ENCODE data around the gene MAP3K13.

The MAP3K13 gene

GRCh38 chr3:185498503-185499396, 135.8 kb downstream of the MAP3K13 start, which contains the start of gene TMEM41A:
TMEM41A (minus strand) TSS chr3:185499035; CDS start chr3:185498961, 74 bp downstream.
- H3K4me1 ChIP-seq (ENCODE audit: control insufficient read depth in 1 of 2, insufficient read depth in 2 of 2, low read length in 2 of 2), result peaks cover 8 to 17% of the 10 kb centered on the region in 2 donors
- no peaks in the 10 kb centered on the region for H3K9me3 ChIP-seq (ENCODE audit: control insufficient read depth in 1 of 2, low read length in 2 of 2)
- no peaks in the 10 kb centered on the region for H3K27me3 ChIP-seq (ENCODE audit: low read depth, low read length)
- peaks cover 23 to 27% of the 10 kb centered on the region in 2 donors for H3K36me3 ChIP-seq (ENCODE audit: control insufficient read depth in 1 of 2, insufficient read depth in 2 of 2, low read length in 2 of 2)
- H3K4me3 ChIP-seq (ENCODE audit: low read depth in 1 of 2, low read length in 2 of 2), result peak within 1 kb of the TSS; percentile 81 to 99
- peak within 1 kb of the TSS; percentile 86 for H3K27ac ChIP-seq (ENCODE audit: low read length)

- Histone ChIP-seq H3K4me1 (ENCODE audit: control insufficient read depth in 1 of 2, insufficient read depth in 2 of 2, low read length in 2 of 2) (peaks cover 0 to under 1% of the 10 kb centered on the region in 2 donors), H3K27ac (ENCODE audit: low read length) (no peak overlapping the region)
Observed at GRCh38 chr3:185502987-185503386, 140.1 kb downstream of the MAP3K13 start.

GRCh38 chr3:185503521-185503920, 140.6 kb downstream of the MAP3K13 start:
- Histone ChIP-seq H3K4me3 (ENCODE audit: low read depth in 1 of 2, low read length in 2 of 2) (no peak overlapping the region), H3K27ac (ENCODE audit: low read length) (no peak overlapping the region), H3K9me3 (ENCODE audit: control insufficient read depth in 1 of 2, low read length in 2 of 2) (no peaks in the 10 kb centered on the region), H3K4me1 (ENCODE audit: control insufficient read depth in 1 of 2, insufficient read depth in 2 of 2, low read length in 2 of 2) (no peaks in the 10 kb centered on the region), H3K27me3 (ENCODE audit: low read depth, low read length) (no peaks in the 10 kb centered on the region), H3K36me3 (ENCODE audit: control insufficient read depth in 1 of 2, insufficient read depth in 2 of 2, low read length in 2 of 2) (no peaks in the 10 kb centered on the region)

More at GRCh38 chr3:185502987-185503386, 140.1 kb downstream of the MAP3K13 start:
- no peaks in the 10 kb centered on the region for H3K27me3 ChIP-seq (ENCODE audit: low read depth, low read length)
- H3K9me3 ChIP-seq (ENCODE audit: control insufficient read depth in 1 of 2, low read length in 2 of 2), result no peaks in the 10 kb centered on the region
- H3K4me3 ChIP-seq (ENCODE audit: low read depth in 1 of 2, low read length in 2 of 2), result no peak overlapping the region
- H3K36me3 ChIP-seq (ENCODE audit: control insufficient read depth in 1 of 2, insufficient read depth in 2 of 2, low read length in 2 of 2), result no peaks in the 10 kb centered on the region

- Histone ChIP-seq H3K4me1 (ENCODE audit: control insufficient read depth in 1 of 2, insufficient read depth in 2 of 2, low read length in 2 of 2) (no peaks in the 10 kb centered on the region), H3K27me3 (ENCODE audit: low read depth, low read length) (no peaks in the 10 kb centered on the region), H3K36me3 (ENCODE audit: control insufficient read depth in 1 of 2, insufficient read depth in 2 of 2, low read length in 2 of 2) (no peaks in the 10 kb centered on the region), H3K27ac (ENCODE audit: low read length) (no peak overlapping the region), H3K9me3 (ENCODE audit: control insufficient read depth in 1 of 2, low read length in 2 of 2) (no peaks in the 10 kb centered on the region), H3K4me3 (ENCODE audit: low read depth in 1 of 2, low read length in 2 of 2) (no peak overlapping the region)
Observed at GRCh38 chr3:185504636-185505035, 141.7 kb downstream of the MAP3K13 start.

- no peaks in the 10 kb centered on the region for H3K4me1 ChIP-seq (ENCODE audit: control insufficient read depth in 1 of 2, insufficient read depth in 2 of 2, low read length in 2 of 2)
- H3K36me3 ChIP-seq (ENCODE audit: control insufficient read depth in 1 of 2, insufficient read depth in 2 of 2, low read length in 2 of 2), result no peaks in the 10 kb centered on the region
- no peak overlapping the region for H3K4me3 ChIP-seq (ENCODE audit: low read depth in 1 of 2, low read length in 2 of 2)
- H3K27me3 ChIP-seq (ENCODE audit: low read depth, low read length), result no peaks in the 10 kb centered on the region
- H3K9me3 ChIP-seq (ENCODE audit: control insufficient read depth in 1 of 2, low read length in 2 of 2), result no peaks in the 10 kb centered on the region
- no peak overlapping the region for H3K27ac ChIP-seq (ENCODE audit: low read length)
Observed at GRCh38 chr3:185507883-185508282, 144.9 kb downstream of the MAP3K13 start.

- Histone ChIP-seq H3K27ac (ENCODE audit: low read length) (no peak overlapping the region), H3K4me3 (ENCODE audit: low read depth in 1 of 2, low read length in 2 of 2) (no peak overlapping the region), H3K36me3 (ENCODE audit: control insufficient read depth in 1 of 2, insufficient read depth in 2 of 2, low read length in 2 of 2) (no peaks in the 10 kb centered on the region), H3K4me1 (ENCODE audit: control insufficient read depth in 1 of 2, insufficient read depth in 2 of 2, low read length in 2 of 2) (no peaks in the 10 kb centered on the region), H3K9me3 (ENCODE audit: control insufficient read depth in 1 of 2, low read length in 2 of 2) (no peaks in the 10 kb centered on the region), H3K27me3 (ENCODE audit: low read depth, low read length) (no peaks in the 10 kb centered on the region)
Observed at GRCh38 chr3:185508335-185508991, 145.5 kb downstream of the MAP3K13 start.

GRCh38 chr3:185511711-185512110, 148.8 kb downstream of the MAP3K13 start:
- H3K27me3 ChIP-seq (ENCODE audit: low read depth, low read length), result no peaks in the 10 kb centered on the region
- no peak overlapping the region for H3K27ac ChIP-seq (ENCODE audit: low read length)
- H3K36me3 ChIP-seq (ENCODE audit: control insufficient read depth in 1 of 2, insufficient read depth in 2 of 2, low read length in 2 of 2), result no peaks in the 10 kb centered on the region
- H3K4me1 ChIP-seq (ENCODE audit: control insufficient read depth in 1 of 2, insufficient read depth in 2 of 2, low read length in 2 of 2), result no peaks in the 10 kb centered on the region
- H3K4me3 ChIP-seq (ENCODE audit: low read depth in 1 of 2, low read length in 2 of 2), result no peak overlapping the region
- H3K9me3 ChIP-seq (ENCODE audit: control insufficient read depth in 1 of 2, low read length in 2 of 2), result no peaks in the 10 kb centered on the region

- no peaks in the 10 kb centered on the region for H3K27me3 ChIP-seq (ENCODE audit: low read depth, low read length)
- H3K4me1 ChIP-seq (ENCODE audit: control insufficient read depth in 1 of 2, insufficient read depth in 2 of 2, low read length in 2 of 2), result no peaks in the 10 kb centered on the region
- no peak overlapping the region for H3K27ac ChIP-seq (ENCODE audit: low read length)
Observed at GRCh38 chr3:185517387-185518130, 154.6 kb downstream of the MAP3K13 start.

GRCh38 chr3:185519021-185519420, 156.1 kb downstream of the MAP3K13 start:
- Histone ChIP-seq H3K27me3 (ENCODE audit: low read depth, low read length) (no peaks in the 10 kb centered on the region), H3K27ac (ENCODE audit: low read length) (no peak overlapping the region), H3K9me3 (ENCODE audit: control insufficient read depth in 1 of 2, low read length in 2 of 2) (no peaks in the 10 kb centered on the region), H3K4me1 (ENCODE audit: control insufficient read depth in 1 of 2, insufficient read depth in 2 of 2, low read length in 2 of 2) (no peaks in the 10 kb centered on the region), H3K36me3 (ENCODE audit: control insufficient read depth in 1 of 2, insufficient read depth in 2 of 2, low read length in 2 of 2) (no peaks in the 10 kb centered on the region), H3K4me3 (ENCODE audit: low read depth in 1 of 2, low read length in 2 of 2) (no peak overlapping the region)

More at GRCh38 chr3:185517387-185518130, 154.6 kb downstream of the MAP3K13 start:
- H3K4me3 ChIP-seq (ENCODE audit: low read depth in 1 of 2, low read length in 2 of 2), result no peak overlapping the region
- H3K9me3 ChIP-seq (ENCODE audit: control insufficient read depth in 1 of 2, low read length in 2 of 2), result no peaks in the 10 kb centered on the region
- H3K36me3 ChIP-seq (ENCODE audit: control insufficient read depth in 1 of 2, insufficient read depth in 2 of 2, low read length in 2 of 2), result no peaks in the 10 kb centered on the region

GRCh38 chr3:185521349-185522138, 158.6 kb downstream of the MAP3K13 start:
- Histone ChIP-seq H3K9me3 (ENCODE audit: control insufficient read depth in 1 of 2, low read length in 2 of 2) (no peaks in the 10 kb centered on the region), H3K27ac (ENCODE audit: low read length) (no peak overlapping the region), H3K4me1 (ENCODE audit: control insufficient read depth in 1 of 2, insufficient read depth in 2 of 2, low read length in 2 of 2) (no peaks in the 10 kb centered on the region), H3K36me3 (ENCODE audit: control insufficient read depth in 1 of 2, insufficient read depth in 2 of 2, low read length in 2 of 2) (no peaks in the 10 kb centered on the region), H3K4me3 (ENCODE audit: low read depth in 1 of 2, low read length in 2 of 2) (no peak overlapping the region), H3K27me3 (ENCODE audit: low read depth, low read length) (no peaks in the 10 kb centered on the region)
